HEK293T (cell line): ENCODE measurements around the gene SUSD1.

Source experiments
- ARNT ChIP-seq: fragments of 450-650 bp; IDR thresholded peaks from 2 replicates; pipeline ENCODE4 v1.6.1; 2017; ENCODE audit warnings: mild to moderate bottlenecking
- BHLHE40 ChIP-seq: fragments of 450-650 bp; IDR thresholded peaks from 2 replicates; pipeline ENCODE4 v1.6.1; 2016; ENCODE audit warnings: mild to moderate bottlenecking, moderate library complexity, borderline replicate concordance
- CTBP1 ChIP-seq: fragments of 450-650 bp; IDR thresholded peaks from 2 replicates; pipeline ENCODE4 v1.6.1; 2016; ENCODE audit warnings: borderline replicate concordance
- ELF4 ChIP-seq: fragments of 450-650 bp; IDR thresholded peaks from 2 replicates; pipeline ENCODE4 v1.6.1; 2017; ENCODE audit warnings: antibody characterized with exemption
- HDGF ChIP-seq: fragments of 450-650 bp; IDR thresholded peaks from 2 replicates; pipeline ENCODE4 v1.6.1; 2017; ENCODE audit warnings: antibody characterized with exemption, borderline replicate concordance
- L3MBTL2 ChIP-seq: fragments of 450-650 bp; conservative IDR thresholded peaks from 2 replicates; pipeline ENCODE4 v1.6.1; 2016; ENCODE audit warnings: mild to moderate bottlenecking
- LEF1 ChIP-seq: fragments of 450-650 bp; IDR thresholded peaks from 2 replicates; pipeline ENCODE4 v1.6.1; 2017; ENCODE audit warnings: mild to moderate bottlenecking, borderline replicate concordance
- NFRKB ChIP-seq: fragments of 450-650 bp; IDR thresholded peaks from 2 replicates; pipeline ENCODE4 v1.6.1; 2016; ENCODE audit warnings: mild to moderate bottlenecking, moderate library complexity
- SP1 ChIP-seq: fragments of 450-650 bp; IDR thresholded peaks from 2 replicates; pipeline ENCODE4 v1.6.1; 2017
- SUZ12 ChIP-seq: fragments of 450-650 bp; IDR thresholded peaks from 2 replicates; pipeline ENCODE4 v1.6.1; 2016; ENCODE audit warnings: mild to moderate bottlenecking
- TF ChIP-seq, protein P1 (sequence below): fragments of 450-650 bp; IDR thresholded peaks from 2 replicates; pipeline ENCODE4 v1.6.1; 2016

- TF ChIP-seq SUZ12 = no peak
- no peak for TF ChIP-seq BHLHE40
- TF ChIP-seq ELF4 = no peak
- TF ChIP-seq, protein P1, sequence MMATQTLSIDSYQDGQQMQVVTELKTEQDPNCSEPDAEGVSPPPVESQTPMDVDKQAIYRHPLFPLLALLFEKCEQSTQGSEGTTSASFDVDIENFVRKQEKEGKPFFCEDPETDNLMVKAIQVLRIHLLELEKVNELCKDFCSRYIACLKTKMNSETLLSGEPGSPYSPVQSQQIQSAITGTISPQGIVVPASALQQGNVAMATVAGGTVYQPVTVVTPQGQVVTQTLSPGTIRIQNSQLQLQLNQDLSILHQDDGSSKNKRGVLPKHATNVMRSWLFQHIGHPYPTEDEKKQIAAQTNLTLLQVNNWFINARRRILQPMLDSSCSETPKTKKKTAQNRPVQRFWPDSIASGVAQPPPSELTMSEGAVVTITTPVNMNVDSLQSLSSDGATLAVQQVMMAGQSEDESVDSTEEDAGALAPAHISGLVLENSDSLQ = no peak
- TF ChIP-seq ARNT = no peak
- no peak for TF ChIP-seq LEF1
- TF ChIP-seq SP1 = no peak
- no peak for TF ChIP-seq L3MBTL2
- TF ChIP-seq NFRKB = no peak
- no peak for TF ChIP-seq HDGF
- TF ChIP-seq CTBP1 = no peak
These were observed 113.9 kb downstream of the SUSD1 start for GRCh38 chr9:112061152-112061740.
